Activated effector memory CD4-positive, alpha-beta T cell treated with Interleukin-2 at 50 U/mL for 16 hours (primary cell): ENCODE measurements around the gene KIZ.
"Not testable (repeated sequence)": the region's sequence is repeated elsewhere in the genome, so short reads cannot be mapped to it uniquely, and the experiment has no call there.

Experiments used
- DNase-seq: peaks from one replicate; pipeline ENCODE4 v3.0.0-alpha.2; 2020

Gene KIZ

GRCh38 chr20:21141825-21142224 lies 15.9 kb downstream of the KIZ start:
- DNase-seq, result no peak

- no peak for DNase-seq
Measured at GRCh38 chr20:21143194-21143890, 17.5 kb downstream of the KIZ start.

GRCh38 chr20:21145424-21145823 lies 19.5 kb downstream of the KIZ start:
- DNase-seq, result no peak

DNA sequence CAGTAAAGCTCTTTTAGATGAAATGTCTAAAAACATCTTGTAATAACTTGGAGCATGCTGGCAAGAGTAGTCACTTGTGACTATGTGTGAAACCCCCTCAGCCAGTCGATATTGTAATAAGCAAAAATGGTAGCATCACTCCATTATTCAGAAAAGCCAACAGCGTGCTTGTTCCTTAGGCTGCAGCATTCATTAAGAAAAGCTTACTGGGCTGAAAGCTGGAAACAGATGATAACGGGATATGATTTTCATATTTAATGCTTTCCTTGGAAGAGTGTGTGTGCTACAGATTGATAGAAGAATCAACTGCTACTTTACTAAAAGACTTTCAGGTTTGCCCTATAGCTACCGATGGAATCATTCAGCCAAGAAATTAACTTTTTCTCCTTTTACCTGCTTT lies 20.3 kb downstream of the KIZ start:
- no peak for DNase-seq

- DNase-seq, result no peak
Measured at GRCh38 chr20:21147593-21147992, 21.7 kb downstream of the KIZ start.

DNA sequence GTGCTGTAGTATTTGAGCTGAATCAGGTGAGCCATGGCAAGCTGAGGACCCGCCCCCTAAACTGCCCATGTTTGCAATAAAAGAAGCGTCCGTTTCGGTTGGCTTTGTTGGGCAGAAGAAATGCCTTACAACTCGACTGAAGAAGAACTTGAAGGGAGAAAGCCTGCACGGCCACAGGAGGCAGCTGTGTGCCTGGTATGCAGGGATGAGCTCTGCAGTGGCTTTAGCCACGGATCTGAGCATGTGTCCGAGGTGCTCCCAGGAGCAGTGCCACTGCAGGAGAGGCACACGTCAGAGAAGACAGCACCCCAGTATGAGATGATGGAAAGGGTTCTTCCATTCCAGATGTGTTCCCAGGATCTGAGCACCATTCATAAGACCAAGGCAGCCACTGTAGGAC lies 23.5 kb downstream of the KIZ start:
- DNase-seq, result no peak

- no peak for DNase-seq
Measured at GRCh38 chr20:21151791-21152190, 25.9 kb downstream of the KIZ start.

GRCh38 chr20:21154692-21155091 lies 28.8 kb downstream of the KIZ start:
- no peak for DNase-seq

DNA sequence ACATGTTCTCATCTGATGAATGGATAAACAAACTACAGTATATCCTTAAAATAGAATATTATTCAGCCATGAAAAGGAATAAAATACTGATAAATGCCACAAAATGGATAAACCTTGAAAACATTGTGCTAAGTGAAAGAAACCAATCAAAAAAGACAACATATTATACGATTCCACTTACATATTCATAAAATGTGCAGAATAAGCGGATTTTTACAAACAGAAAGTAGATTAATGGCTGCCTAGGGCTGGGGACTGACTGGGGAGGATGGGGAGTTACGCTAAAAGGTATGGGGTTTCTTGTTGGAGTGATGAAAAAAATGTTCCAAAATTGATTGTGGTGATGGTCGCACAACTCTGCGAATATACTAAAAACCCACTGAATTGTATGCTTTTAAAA lies 29.4 kb downstream of the KIZ start:
- DNase-seq, result no peak

DNA sequence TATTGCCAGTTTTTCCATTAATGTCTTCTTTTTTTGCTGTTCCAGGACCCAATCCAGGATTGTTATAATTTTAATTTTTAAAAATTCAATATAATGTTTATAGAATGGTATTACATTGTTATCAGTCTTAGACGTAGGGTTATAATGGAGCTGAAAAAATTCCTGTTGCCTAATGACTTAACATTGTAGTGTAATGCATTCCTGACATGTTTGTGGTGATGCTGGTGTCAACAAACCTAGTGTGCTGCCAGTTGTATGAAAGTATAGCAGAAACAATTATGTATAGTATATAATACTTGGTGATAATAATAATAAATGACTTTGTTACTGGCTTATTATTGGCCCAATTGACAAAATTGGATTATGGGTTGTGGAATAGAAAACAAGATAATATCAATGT lies 30.4 kb downstream of the KIZ start:
- DNase-seq, result no peak

- no peak for DNase-seq
Measured at GRCh38 chr20:21157006-21157405, 31.1 kb downstream of the KIZ start.

DNA sequence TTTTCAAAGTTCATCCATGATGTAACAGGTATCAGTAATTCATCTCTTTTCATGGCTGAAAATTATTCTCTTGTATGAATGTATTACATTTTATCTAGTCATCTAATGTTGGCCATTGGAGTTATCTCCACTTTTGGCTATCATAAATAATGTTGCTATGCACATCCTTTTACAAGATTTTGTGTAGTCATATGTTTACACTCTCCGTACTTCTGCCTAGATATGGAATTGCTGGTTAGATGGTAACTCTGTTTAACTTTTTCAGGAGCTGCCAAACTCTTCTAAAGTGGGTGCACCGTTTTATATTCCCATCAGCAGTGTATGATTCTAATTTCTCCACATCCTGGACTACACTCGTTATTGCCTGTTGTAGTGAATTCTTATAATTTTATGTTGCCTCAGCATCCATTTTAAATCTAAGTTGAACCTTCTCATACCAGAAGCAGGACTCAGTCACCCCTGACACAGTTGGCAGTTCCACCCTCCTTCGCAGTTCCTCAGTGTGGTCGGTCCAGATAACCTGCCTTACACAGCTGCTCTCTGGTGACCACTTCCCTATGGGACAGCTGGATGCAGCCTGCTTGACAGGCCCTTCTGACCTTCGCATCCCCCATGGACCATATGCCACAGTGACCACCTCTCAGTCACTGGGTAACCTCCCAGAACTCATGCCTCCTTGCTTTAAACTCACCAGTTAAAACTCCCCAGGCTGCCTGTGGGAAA lies 33.9 kb downstream of the KIZ start:
- no peak for DNase-seq

DNA sequence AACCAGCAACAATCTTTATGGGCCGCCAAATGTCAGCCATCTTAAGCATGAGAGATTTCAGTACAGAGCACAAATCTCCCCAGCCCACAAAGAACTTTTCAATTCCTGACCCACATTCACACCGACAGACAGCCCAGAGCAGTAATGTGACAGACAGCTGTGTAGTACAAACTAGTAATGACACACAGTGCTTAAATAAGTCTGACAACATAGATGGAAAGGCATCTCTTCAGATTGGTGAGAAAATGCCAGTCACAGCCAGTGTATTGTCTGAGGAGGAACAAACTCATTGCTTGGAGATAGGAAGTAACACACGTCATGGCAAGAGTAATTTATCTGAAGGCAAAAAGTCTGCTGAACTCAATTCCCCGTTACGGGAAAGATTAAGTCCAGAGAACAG lies 36.0 kb downstream of the KIZ start:
- no peak for DNase-seq

DNA sequence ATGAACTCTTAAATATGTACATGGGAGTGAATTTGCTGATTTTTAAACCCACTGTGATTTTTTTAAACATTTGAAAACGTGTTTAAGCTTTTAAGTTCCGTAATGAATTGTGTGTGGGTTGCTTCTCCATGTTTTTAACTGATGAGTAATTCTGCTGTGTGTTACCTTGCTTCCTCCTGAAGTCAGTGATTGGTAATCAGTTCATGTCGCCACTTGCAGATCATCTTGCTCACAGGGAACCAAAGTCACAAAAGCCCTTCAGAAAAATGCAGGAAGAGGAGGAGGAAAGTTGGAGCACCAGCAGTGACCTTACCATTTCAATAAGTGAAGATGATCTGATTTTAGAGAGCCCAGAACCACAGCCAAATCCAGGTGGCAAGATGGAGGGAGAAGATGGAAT lies 36.7 kb downstream of the KIZ start:
- no peak for DNase-seq

DNA sequence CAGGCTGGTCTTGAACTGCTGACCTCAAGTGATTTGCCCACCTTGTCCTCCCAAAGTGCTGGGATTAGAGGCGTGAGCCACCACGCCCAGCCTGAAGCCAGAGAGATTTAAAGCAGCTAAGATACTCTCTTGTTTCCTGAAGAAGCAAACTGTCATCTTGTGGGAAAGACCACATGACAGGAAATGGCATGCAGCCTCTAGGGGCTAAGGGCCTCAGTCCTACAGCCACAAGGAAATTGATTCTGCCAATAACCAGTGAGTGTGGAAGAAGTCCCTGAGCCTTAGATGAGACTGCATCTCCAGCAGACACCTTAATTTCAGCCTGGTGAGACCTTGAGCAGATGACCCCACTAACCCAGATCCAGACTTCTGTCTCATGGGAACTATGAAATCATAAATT lies 40.9 kb downstream of the KIZ start:
- DNase-seq, result no peak

GRCh38 chr20:21167261-21167660 lies 41.4 kb downstream of the KIZ start:
- no peak for DNase-seq

DNA sequence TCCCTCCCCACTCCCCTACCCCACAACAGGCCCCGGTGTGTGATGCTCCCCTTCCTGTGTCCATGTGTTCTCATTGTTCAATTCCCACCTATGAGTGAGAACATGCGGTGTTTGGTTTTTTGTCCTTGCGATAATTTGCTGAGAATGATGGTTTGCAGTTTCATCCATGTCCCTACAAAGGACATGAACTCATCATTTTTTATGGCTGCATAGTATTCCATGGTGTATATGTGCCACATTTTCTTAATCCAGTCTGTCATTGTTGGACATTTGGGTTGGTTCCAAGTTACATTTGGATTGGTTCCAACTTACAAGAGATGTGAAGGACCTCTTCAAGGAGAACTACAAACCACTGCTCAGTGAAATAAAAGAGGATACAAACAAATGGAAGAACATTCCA lies 42.2 kb downstream of the KIZ start:
- DNase-seq, result not testable (repeated sequence)

- DNase-seq, result no peak
Measured at GRCh38 chr20:21172626-21173025, 46.7 kb downstream of the KIZ start.

DNA sequence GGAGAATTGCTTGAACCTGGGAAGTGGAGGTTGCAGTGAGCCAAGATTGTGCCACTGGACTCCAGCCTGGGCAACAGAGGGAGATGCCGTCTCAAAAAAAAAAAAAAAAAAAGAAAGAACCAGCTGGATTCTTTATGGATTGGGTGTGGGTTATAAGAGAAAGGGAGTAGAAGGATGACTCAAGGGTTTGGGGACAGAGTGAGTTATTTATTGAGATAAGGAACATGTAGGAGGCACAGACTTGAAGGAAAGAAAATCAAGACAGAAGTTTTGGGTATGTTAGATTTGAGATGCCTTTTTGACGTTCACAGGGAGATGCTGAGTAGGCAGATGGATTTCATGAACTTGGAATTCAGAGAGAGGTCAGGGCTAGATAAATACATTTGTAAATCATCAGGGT lies 47.6 kb downstream of the KIZ start:
- DNase-seq, result no peak

DNA sequence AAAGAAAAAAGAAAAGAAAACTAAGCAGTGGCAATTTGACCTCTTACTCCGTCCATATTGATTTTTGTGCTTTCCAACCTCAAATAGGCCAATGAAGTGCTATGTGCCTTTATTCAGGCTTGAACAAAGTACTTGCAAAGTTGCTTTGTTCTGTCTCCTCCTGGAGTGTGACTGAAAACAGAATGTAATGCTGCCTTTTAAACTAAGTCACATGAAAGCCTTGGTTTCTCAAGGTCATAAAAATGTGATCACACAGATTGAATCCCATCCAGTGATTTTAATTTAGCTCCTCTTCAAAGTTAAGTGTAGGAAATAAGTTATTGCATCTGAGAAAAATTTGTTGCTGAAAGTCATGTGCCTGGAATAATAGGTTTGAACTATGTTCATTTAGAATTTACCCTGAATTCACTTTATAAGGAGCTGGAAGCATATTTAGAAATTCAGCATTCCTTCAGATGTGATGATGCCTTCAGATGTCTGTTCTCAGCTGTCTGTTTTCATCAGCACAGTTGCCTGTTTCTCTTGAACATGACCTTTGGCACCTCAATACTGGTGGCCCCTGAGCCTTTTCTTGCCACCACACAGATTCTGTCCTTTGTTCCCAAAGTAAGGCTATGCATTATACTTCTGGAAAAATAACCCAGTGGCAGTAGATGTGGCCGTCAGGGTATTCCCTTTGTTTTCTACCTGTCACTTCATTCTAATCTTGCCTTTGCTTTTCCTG lies 48.8 kb downstream of the KIZ start:
- no peak for DNase-seq

- DNase-seq, result no peak
Measured at GRCh38 chr20:21175433-21175832, 49.6 kb downstream of the KIZ start.

- DNase-seq, result no peak
Measured at GRCh38 chr20:21177767-21178166, 51.9 kb downstream of the KIZ start.

GRCh38 chr20:21179757-21180156 lies 53.9 kb downstream of the KIZ start:
- no peak for DNase-seq

DNA sequence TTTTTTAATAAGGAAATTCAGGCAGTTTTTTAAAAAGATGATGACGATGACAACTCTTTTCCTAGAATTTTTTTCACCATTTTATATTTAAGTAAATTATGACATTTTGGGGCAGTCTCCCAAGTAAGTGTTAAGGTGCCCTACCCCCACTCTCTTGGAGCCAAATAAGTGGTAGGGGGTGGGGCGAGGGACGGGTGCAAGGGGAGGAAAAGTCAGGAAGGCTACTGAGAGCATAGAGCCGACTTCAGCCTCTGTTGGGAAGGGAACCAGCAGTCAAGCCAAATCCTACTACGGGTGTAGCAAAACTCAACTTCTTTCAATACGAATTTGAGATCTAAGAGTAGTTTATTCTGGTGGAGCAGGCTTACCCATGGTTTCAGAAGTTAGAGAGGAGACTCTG lies 54.4 kb downstream of the KIZ start:
- no peak for DNase-seq
